Muscle of leg (tissue), 9 donors: ENCODE measurements around the gene PFKFB4. TPM values are rescaled to one million over a fixed set of nuclear protein-coding genes. Genes with fewer than 3 reads are reported as not detected.

Experiments
- polyA plus RNA-seq, 8 donors: library from polyadenylated mRNA; unstranded; fragments of 120-200 nt; gene quantifications; one replicate each; pipeline versions ENCODE4 v1.2.1 to v1.2.3, GENCODE V29; 2013; ENCODE audit warnings: inconsistent platforms in 1 of 8, low replicate concordance in 1 of 8; ENCODE audit not compliant: insufficient read length in 8 of 8, insufficient read depth in 1 of 8
- total RNA-seq: library from RNA; stranded (reverse); fragments of 120-200 nt; gene quantifications from one replicate; pipeline ENCODE4 v1.2.4, GENCODE V29; 2013

Gene PFKFB4
- total and polyA plus RNA-seq, 9 donors, result 3.7 to 5.9 (median 4.8) TPM

Other genes with a start within 250 kb of the PFKFB4 start
- gene SPINK8, start 223.1 kb downstream of the PFKFB4 start, total RNA-seq, result not detected
- under 1 TPM in 1 of 8 donors, not detected in 7; 0.49 TPM for gene SPINK8, start 223.1 kb downstream of the PFKFB4 start, polyA plus RNA-seq
- 0.09 TPM for gene FBXW12, start 184.6 kb downstream of the PFKFB4 start, total RNA-seq
- gene FBXW12, start 184.6 kb downstream of the PFKFB4 start, polyA plus RNA-seq, result under 1 TPM in 6 of 8 donors, not detected in 2; 0.05 to 0.30 (median 0.18) TPM
- 11.3 TPM for gene PLXNB1, start 126.7 kb downstream of the PFKFB4 start, total RNA-seq
- gene PLXNB1, start 126.7 kb downstream of the PFKFB4 start, polyA plus RNA-seq, result 10 to 100 TPM; 11.1 to 33.4 (median 21.6) TPM
- gene CCDC51, start 116.7 kb downstream of the PFKFB4 start, total RNA-seq, result 12.6 TPM
- 10 to 100 TPM; 11.2 to 17.9 (median 13.3) TPM for gene CCDC51, start 116.7 kb downstream of the PFKFB4 start, polyA plus RNA-seq
- 391 TPM for gene TMA7, start 116.5 kb downstream of the PFKFB4 start, total RNA-seq
- gene TMA7, start 116.5 kb downstream of the PFKFB4 start, polyA plus RNA-seq, result 100 to 1,000 TPM; 170 to 268 (median 207) TPM
- gene ATRIP, start 110.1 kb downstream of the PFKFB4 start, total RNA-seq, result 6.5 TPM
- 1 to 10 TPM; 7.1 to 9.6 (median 7.8) TPM for gene ATRIP, start 110.1 kb downstream of the PFKFB4 start, polyA plus RNA-seq
- gene SHISA5, start 52.6 kb downstream of the PFKFB4 start, total RNA-seq, result 55.1 TPM
- 10 to 100 TPM; 60.9 to 91.3 (median 74.6) TPM for gene SHISA5, start 52.6 kb downstream of the PFKFB4 start, polyA plus RNA-seq
- not detected for gene UCN2, start 7.0 kb upstream of the PFKFB4 start, total RNA-seq
- under 1 TPM in 5 of 8 donors, not detected in 3; 0.08 to 0.95 (median 0.09) TPM for gene UCN2, start 7.0 kb upstream of the PFKFB4 start, polyA plus RNA-seq
- 4.2 TPM for gene COL7A1, start 38.5 kb upstream of the PFKFB4 start, total RNA-seq
- 10 to 100 TPM in 1 of 8 donors, 1 to 10 TPM in 7; 3.1 to 37.0 (median 7.8) TPM for gene COL7A1, start 38.5 kb upstream of the PFKFB4 start, polyA plus RNA-seq
- 138 TPM for gene UQCRC1, start 52.8 kb upstream of the PFKFB4 start, total RNA-seq
- gene UQCRC1, start 52.8 kb upstream of the PFKFB4 start, polyA plus RNA-seq, result 100 to 1,000 TPM; 167 to 201 (median 195) TPM
- gene TMEM89, start 65.0 kb upstream of the PFKFB4 start, total RNA-seq, result not detected
- gene TMEM89, start 65.0 kb upstream of the PFKFB4 start, polyA plus RNA-seq, result not detected
- gene SLC26A6, start 78.7 kb upstream of the PFKFB4 start, total RNA-seq, result 9.8 TPM
- 10 to 100 TPM in 4 of 8 donors, 1 to 10 TPM in 4; 7.9 to 12.6 (median 9.4) TPM for gene SLC26A6, start 78.7 kb upstream of the PFKFB4 start, polyA plus RNA-seq
- 0.22 TPM for gene CELSR3, start 106.1 kb upstream of the PFKFB4 start, total RNA-seq
- gene CELSR3, start 106.1 kb upstream of the PFKFB4 start, polyA plus RNA-seq, result 1 to 10 TPM in 1 of 8 donors, under 1 TPM in 7; 0.30 to 1.1 (median 0.50) TPM
- 5.9 TPM for gene NCKIPSD, start 129.1 kb upstream of the PFKFB4 start, total RNA-seq
- gene NCKIPSD, start 129.1 kb upstream of the PFKFB4 start, polyA plus RNA-seq, result 10 to 100 TPM in 2 of 8 donors, 1 to 10 TPM in 6; 6.0 to 10.9 (median 8.9) TPM
- 62.8 TPM for gene IP6K2, start 160.4 kb upstream of the PFKFB4 start, total RNA-seq
- gene IP6K2, start 160.4 kb upstream of the PFKFB4 start, polyA plus RNA-seq, result 10 to 100 TPM; 70.7 to 93.8 (median 79.0) TPM